Prostate gland (tissue), 2 donors: ENCODE data around the gene COQ2.

Experiments used
- POLR2AphosphoS5 ChIP-seq: sonication (generic); formaldehyde crosslinking; IDR thresholded peaks from one replicate; pipeline ENCODE4 v1.6.1; 2017; ENCODE audit warnings: antibody characterized with exemption
- TF ChIP-seq, protein P1 (sequence below), 4 experiments: fragments of 200-600 bp in 2 of 4; fragments of 450-650 bp in 2 of 4; sonication (generic) in 2 of 4; IDR thresholded peaks; 1 replicate in 3 of 4; 2 replicates in 1 of 4; pipeline ENCODE4 v1.5.1; 2016 to 2019; ENCODE audit warnings: antibody characterized with exemption in 4 of 4, mild to moderate bottlenecking in 2 of 4, moderate library complexity in 2 of 4

GRCh38 chr4:83214079-83214478 lies 70.5 kb downstream of the COQ2 start:
- TF ChIP-seq, protein P1, sequence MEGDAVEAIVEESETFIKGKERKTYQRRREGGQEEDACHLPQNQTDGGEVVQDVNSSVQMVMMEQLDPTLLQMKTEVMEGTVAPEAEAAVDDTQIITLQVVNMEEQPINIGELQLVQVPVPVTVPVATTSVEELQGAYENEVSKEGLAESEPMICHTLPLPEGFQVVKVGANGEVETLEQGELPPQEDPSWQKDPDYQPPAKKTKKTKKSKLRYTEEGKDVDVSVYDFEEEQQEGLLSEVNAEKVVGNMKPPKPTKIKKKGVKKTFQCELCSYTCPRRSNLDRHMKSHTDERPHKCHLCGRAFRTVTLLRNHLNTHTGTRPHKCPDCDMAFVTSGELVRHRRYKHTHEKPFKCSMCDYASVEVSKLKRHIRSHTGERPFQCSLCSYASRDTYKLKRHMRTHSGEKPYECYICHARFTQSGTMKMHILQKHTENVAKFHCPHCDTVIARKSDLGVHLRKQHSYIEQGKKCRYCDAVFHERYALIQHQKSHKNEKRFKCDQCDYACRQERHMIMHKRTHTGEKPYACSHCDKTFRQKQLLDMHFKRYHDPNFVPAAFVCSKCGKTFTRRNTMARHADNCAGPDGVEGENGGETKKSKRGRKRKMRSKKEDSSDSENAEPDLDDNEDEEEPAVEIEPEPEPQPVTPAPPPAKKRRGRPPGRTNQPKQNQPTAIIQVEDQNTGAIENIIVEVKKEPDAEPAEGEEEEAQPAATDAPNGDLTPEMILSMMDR (IDR thresholded peaks at IDR 0.05): no peak
- TF ChIP-seq POLR2AphosphoS5: no peak
